Stimulated activated CD8-positive, alpha-beta memory T cell treated with anti-CD3 and anti-CD28 coated beads, Interleukin-2, amount 100 ng/mL, for 1 hour (primary cell): ENCODE measurements around the gene MAFF.
"Not testable (repeated sequence)": the region's sequence is repeated elsewhere in the genome, so short reads cannot be mapped to it uniquely, and the experiment has no call there.

Experiments
- DNase-seq, 2 donors: peaks; one replicate each; pipeline ENCODE4 v3.0.0-alpha.2; 2020; ENCODE audit warnings: low read depth in 2 of 2

Gene MAFF

GRCh38 chr22:38223289-38223960 lies 21.6 kb downstream of the MAFF start:
- DNase-seq: no peak

GRCh38 chr22:38226853-38227649 lies 25.3 kb downstream of the MAFF start:
- no peak for DNase-seq

DNA sequence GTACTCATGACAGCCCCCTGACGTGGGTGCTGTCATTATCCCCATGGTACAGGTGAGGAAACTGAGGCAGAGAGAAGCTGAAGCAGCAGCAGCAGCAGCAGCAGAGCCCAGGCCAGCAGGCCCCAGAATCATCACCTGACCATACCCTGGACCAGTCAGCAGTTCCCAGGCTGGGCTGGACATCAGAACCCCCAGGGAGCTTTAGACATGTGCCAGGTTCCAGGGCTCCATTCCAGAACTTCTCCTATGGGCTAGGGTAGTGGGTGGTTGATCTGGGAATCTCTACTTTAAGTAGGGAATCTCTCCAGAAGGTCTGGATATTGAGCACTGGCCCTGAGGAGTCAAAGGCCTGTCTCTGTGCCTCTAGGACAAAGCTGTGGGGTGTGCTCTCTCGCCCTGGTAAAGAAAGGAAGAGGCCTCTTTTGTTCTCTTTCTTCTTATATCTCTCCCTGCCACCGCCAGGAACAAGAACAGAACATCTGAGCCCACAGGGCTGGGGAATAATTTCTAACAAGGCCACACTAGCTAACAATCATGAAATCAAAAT lies 26.6 kb downstream of the MAFF start:
- no peak for DNase-seq

DNA sequence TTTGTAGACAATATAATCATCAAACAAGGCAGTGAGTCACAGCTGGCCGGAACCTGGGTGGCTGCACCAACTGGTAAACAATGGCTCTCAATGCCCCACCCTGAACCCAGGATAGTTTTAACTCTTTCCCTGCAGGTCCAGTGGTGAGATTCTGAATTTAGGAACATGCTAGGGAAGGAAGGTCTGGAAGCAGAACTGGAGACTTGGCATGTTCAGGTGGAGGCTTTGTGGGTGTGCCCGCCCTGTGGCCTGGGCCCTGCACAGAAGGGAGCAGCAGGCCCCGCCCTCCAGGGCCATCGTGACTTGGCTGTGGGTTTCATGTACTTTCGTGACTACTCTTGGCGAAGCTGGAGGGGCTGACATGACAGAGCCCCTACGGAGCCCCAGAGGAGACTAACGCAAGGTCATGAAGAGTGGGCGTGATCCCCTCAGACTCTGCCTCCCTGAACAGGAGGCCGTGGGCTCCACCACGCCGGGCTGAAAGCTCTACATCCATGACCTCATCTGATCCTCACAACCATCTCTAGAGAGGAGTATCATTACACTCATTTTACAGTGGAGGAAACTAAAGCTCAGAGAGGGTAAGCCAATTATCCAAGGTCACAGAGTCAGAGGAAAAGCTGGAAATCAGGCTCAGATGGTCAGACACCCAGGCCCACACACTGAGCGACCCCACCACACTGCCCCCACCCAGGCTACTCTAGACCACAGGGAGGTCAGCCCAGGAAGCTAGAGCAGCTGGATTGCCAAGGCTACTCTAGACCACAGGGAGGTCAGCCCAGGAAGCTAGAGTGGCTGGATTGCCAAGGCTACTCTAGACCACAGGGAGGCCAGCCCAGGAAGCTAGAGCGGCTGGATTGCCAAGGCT lies 27.3 kb downstream of the MAFF start:
- no peak for DNase-seq

GRCh38 chr22:38230108-38230825 lies 28.5 kb downstream of the MAFF start:
- peak in 1 of 2 donors; percentile 17 for DNase-seq

- no peak for DNase-seq
Observed at GRCh38 chr22:38230916-38231315, 29.1 kb downstream of the MAFF start.

- DNase-seq: no peak
Observed at GRCh38 chr22:38232196-38232595, 30.4 kb downstream of the MAFF start.

DNA sequence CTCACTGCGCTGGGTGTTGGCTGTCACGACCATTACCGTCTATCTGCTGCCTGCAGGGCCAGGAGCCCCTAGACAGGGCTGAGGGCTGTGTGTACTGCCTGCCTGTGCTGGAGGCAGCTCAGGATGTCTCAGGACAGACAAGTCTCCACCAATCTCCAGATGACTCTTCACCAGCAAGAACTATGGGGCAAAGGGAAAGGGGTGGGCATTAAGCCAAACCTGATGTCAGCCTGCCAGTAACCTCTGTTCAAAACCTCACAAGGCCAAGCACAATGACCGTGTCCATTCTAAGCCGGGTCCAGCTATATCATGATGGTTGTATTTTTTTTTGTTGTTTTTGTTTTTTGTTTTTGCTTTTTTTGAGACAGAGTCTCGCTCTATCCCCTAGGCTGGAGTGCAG lies 31.6 kb downstream of the MAFF start:
- no peak for DNase-seq

- not testable (repeated sequence) for DNase-seq
Observed at GRCh38 chr22:38233856-38234255, 32.1 kb downstream of the MAFF start.

- no peak for DNase-seq
Observed at GRCh38 chr22:38235240-38235850, 33.6 kb downstream of the MAFF start.

GRCh38 chr22:38236786-38237185 lies 35.0 kb downstream of the MAFF start:
- DNase-seq: no peak

- no peak for DNase-seq
Observed at GRCh38 chr22:38238519-38239071, 36.8 kb downstream of the MAFF start.

DNA sequence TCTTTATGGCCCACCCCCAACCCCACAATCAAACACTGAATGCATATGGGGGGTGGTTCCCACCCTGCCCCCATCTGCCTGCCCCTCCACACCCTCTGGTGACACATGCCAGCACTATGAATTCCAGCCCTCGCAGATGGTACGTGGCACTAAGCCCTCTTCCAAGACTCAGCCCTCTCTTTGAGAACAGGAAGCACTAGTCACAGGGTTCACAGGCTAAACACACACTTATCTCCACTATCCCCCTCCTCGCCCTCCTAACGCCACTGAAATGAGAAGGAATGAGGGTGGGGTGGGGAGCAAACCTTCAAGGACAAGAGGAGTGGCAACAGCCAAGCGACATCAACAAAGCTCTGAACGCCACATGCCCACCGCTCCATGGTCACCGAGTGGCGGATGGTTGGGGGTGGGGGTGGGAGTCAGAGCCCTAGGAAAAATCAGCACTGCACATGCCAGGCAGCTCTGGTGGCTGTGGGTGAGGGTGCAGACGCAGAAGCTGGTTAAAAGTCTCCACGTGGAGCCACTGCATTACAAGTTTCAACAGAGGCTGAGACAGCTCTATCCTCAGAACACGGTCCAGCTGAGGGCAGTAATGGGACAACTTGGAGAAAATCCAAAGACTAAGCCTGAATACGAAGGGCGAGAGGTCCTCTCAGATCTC lies 37.4 kb downstream of the MAFF start:
- DNase-seq: no peak

DNA sequence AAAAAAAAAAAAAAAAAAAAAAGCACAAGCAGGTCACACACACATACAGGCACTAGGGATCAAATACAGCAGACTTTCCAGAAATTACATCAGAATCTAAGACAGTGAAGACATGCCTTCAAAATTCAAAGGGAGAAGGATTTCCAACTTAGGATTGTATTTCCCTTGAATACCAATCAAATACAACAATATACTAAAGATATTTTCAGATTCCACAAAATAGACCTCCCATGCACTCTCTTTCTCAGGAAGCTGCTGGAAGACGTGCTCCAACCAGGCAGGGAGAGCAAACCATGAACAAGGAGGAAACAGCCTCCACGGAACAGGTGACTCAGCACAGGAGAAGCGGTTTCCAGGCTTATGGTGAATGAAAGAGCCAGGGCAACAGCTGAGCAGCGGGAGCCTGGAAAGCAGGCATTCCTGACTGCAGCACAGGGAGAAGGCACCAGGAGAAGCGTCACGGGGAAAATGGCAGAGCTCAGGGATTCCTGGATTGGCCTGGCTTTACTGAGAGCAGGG lies 39.0 kb downstream of the MAFF start:
- no peak for DNase-seq

DNA sequence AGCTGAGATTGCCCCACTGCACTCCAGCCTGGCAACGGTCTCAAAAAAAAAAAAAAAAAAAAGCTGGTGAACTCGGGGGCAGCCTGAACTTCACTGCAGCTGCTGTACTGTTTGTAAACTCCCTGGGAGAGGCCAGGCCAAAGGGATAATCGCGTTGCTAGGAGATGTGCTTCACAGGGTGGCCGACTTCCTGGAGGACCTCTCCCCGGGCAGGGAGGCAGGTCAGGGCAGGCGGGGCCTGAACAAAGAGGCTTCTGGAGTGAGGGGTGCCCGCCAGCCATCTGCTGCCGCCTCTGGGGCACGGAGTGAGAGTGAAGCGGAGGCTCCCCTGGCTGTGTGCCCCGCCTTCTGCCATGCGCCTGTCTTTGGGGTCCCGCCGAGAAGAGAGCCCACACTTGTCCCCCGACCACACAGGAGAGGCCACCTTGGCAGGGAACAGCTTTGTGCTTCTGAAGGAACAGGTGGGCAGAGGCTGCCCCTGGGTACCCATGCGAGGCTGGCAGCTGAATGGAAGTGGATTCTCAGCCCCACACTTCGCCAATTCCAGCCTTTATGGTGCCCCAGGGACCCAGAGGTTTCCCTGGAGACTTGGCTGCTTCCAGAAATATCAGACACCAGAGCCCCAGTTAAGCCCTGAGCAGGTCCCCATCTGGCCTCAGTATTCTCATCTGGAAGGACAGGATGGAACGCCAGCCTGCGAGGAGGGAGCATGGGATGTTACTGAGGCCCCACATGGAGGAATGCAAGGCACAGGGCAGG lies 41.4 kb downstream of the MAFF start:
- no peak for DNase-seq

DNA sequence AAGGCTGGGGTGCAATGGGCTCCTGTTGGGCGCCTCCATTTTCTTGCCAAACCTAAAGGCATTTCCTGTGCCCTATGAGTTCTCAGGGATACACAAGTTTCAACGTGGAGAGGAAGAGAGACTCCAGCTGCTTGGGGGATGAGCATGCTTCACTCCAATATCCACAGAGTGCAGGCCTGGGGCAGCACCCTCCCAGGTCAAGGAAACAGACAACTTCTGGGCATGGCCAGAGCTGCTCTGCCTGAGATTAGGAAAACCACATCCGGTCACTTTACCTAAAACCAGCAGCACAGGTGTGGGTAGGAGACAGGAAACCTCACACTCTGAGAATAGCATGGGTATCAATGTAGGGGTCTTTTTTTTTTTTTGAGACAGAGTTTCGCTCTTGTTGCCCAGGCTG lies 42.3 kb downstream of the MAFF start:
- no peak for DNase-seq

DNA sequence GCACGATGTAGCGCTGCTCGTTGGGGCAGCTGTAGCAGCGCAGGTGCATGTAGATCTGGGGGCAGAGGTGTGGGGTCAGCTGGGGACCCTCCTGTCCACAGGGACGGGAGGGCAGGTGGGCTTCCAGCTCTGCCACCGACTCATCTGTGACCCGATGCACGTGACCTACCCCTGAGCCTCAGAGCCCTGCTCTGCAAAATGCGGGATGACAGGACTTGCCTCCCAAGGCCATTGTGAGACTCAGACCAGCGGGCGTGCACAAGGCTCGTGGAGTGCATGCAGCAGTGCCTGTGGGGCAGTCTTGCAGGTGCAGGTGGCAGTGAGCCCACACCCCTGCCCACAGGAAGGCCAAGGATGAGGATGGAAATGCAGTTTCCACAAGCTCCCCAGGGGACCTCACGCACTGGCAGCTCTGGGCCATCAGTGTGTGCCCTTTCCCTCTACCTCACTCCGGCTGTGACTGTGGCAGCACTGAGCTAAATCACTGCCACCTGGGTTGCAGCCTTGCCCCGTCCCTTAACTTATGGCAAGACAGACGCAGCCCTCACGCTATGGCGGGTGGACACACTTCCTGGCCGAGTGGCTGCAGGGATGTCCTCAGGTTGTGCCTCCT lies 44.4 kb downstream of the MAFF start:
- no peak for DNase-seq

DNA sequence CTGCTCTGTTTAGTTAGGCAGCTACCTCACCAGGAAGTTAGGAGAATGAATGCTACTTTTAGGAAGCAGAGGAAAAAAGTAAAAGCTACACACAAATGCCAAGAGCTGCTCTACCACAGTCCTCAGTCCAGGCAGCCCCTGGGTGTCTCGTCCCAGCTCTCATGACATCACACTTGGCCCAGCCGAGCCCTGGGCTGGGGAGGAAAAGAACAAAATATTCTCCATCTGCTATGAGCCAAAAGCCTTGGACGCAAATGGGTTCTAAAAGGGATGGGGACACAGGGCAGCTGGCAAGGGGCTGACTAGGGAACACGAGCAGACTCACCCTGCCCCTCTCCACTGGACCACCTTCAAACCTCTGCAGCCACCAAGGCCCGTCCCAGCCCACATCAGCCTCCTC lies 44.9 kb downstream of the MAFF start:
- no peak for DNase-seq

DNA sequence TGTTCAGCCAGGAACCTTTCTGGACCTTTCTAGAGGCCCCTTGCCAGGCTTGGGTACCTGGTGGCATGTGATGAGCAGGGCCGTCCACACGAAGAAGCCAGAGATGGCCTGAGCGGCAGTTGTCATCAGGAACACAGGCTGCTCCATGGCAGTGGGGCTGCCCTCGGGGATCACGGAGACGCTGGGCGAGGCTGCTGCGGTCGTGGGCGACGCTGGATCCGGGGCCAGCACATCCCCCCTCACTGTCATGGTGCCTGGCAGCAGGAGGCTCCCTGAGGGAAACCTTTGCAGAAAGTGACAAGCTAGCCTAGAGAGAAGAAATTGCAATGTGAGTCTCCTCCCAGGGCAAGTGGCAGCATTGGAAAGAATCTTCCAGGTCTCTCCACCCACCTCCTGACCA lies 45.9 kb downstream of the MAFF start:
- no peak for DNase-seq
